GM18907 (cell line): ENCODE data around the gene MANF.
A peak's percentile ranks its signal among the peaks of the same experiment; 100 is the strongest.
"Not testable (repeated sequence)": the region's sequence is repeated elsewhere in the genome, so short reads cannot be mapped to it uniquely, and the experiment has no call there.

Experiments
- ATAC-seq: cut with Tn5 transposase; IDR thresholded peaks from one replicate; pipeline ENCODE4 v1.9.1; 2021; ENCODE audit warnings: mild to moderate bottlenecking, moderate library complexity; ENCODE audit not compliant: unreplicated experiment

The MANF gene

DNA sequence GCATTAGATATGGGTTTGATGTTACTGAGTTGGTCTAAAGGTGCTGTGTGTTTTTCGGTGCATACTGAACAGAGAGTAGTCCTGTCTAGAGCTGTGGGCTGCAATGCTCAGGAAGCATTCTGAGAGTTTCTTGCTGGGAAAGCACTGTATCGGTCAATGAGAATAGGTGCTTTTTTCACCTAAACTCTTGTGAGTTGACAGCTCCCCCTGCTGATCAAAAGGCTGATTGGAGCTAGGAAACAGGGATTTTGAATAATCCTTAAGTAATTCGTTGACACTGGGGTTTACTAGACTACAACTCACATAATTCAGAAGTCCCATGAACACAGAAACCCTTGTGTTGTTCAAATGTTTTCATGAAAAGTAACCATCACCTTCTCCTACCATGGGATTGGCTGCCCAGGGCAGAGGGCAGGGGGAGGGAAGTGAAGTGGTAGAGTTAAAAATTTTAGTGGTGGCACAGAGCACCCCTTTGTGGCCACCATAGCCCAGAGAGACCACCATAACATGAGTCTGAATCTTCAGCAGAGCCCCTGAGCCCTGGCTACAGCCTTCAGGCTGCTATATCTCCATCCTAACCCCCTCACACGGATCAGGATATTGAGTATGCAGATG lies 13.0 kb upstream of the MANF start:
- no peak for ATAC-seq

DNA sequence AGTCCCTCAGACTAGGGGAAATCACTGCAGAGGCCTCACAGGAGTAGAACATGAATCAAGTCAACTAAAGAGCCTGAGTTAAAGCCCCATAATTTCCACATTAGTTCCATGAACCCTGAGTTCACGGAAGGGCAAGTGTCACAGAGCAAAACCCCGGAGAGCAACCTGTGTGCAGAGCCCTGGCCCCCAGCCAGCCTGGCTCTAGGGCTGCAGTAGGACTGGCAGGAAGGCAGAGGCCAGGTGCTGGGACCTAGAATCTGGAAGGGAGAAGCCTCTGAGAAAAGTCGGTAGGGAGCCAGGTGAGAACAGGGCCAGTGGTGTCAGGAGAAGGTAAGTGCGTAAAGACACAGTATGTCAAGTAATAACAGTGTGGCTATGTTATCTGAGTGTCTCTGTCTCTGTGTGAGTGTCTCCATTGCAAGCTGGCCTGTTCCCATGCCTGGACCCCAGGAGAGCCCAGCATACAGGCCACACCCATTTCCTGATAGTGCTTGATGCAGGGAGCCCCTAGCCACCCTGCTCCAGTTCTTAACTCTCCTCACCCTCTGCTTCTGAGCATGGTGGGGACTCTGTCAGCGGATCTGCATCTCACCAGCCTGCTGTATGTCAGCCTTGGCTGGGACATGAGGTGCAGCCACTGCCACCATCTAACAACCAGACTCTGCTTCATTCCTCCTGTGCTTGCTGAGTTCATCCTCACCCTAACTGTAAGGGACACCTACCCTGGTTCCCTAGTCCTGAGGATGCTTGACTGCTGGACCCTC lies 11.3 kb upstream of the MANF start:
- ATAC-seq = no peak

DNA sequence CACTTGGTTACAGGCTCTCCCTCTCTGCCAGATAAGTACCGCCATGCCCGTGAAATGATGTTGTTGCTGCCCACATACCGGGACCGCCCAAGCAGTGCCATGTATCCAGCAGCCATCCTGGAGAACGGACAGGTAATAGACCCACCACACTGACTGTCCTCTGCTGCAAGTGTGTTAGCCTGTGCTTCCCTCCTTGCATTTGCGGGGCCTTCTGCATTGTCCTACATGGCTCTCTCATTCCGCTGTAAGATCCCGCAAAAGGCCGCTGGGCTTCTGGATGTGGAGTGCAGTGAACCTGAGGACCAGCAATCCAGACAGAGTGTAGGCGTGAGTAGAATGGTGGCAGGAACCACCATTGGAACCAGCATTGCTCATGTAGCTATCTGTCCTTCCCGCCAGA lies 10.6 kb upstream of the MANF start:
- ATAC-seq = no peak

DNA sequence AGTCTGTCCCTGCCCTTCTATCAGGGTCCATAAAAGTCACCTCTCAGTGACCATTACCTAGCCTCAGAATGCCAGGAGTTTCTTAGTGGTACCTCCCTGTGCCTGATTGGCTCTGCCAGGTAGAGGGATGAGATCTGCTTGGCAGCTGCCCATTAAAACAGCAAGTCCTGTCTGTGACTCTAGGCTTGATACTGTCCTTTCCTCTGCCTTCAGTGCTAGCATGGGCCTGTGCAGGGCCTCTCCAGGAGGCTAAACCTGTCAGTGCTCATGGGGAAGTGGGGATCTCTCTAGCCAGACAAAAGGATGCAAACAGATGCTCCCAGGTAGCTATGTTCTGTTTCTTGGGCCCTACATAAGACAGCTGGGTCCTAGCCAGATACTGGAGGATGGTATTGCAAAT lies 10.0 kb upstream of the MANF start:
- ATAC-seq = no peak

DNA sequence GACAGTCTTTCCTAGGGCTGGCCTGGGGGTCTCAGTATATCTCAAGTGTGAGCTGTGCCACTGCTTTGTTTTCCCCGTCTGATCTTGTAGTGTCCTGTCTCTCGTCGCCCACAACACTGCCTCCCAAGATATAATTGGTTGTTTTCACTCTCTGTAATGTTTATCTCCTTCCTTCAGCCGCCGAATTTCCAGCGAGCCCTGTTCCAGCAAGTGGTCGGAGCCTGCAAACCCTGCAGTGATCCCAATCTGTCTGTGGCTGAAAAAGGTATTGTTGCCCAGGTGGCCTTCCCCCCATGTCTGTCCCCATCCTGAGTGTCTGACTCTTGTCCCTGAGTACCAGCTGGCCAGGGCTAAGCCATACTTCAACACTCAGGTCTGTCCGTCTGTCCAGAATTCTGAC lies 9.5 kb upstream of the MANF start:
- no peak for ATAC-seq

DNA sequence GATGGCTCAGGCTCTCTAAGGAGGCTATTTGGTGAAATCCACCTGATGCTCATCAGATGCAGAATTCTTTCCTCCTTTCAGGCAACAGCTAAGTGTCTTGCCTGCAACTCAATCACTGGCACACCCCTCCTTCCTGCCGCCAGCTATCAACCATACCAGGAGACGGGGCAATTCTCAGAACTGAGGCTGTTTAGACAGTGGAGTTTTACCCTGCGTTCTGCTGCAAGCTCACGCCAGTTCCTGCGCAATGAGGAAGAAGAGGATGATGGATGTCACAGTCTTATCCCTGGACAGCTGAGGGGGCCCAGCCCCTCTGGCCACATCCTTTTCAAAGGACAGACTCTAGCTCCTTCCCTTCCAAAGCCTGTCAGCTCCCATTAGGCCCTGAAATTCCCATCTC lies 7.0 kb upstream of the MANF start:
- ATAC-seq = no peak

DNA sequence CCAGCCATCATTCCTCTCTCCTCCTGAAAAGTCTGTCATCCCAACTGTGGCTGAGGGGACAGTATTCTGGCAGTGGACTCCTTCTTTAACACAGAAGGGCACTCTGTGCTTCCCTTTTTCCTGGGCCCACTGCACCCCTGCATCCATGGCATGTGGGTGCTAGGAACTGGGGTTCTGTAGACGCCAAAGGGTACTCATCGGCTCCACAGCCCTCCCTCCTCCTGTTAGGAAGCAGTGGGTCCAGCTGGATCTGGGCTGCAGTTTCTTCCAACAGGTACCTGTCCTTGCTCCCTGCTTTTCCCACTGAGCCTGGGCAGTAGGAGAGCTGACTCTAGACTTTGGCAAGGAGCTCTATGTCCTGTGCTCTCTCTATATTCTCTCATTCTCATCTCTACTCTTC lies 6.4 kb upstream of the MANF start:
- ATAC-seq = no peak

DNA sequence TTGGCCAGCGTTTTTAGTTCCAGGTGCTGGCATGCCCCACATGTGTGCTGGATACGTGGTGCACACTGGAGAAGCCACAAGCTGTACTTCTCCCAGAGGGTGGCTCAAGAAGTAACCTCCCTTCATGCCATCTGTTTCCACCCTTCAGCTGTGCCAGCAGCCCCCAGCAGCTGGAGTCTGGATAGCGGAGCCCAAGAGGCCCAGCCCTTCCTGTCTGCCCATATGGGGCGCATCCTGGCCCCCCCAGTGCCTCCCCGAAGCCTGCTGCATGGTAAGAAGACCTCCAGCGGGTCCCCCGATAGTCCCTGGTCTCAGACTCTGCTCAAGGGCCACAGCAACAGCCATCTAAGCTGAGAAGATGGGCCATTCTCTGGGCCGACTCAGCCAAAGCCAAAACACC lies 5.8 kb upstream of the MANF start:
- ATAC-seq = no peak

DNA sequence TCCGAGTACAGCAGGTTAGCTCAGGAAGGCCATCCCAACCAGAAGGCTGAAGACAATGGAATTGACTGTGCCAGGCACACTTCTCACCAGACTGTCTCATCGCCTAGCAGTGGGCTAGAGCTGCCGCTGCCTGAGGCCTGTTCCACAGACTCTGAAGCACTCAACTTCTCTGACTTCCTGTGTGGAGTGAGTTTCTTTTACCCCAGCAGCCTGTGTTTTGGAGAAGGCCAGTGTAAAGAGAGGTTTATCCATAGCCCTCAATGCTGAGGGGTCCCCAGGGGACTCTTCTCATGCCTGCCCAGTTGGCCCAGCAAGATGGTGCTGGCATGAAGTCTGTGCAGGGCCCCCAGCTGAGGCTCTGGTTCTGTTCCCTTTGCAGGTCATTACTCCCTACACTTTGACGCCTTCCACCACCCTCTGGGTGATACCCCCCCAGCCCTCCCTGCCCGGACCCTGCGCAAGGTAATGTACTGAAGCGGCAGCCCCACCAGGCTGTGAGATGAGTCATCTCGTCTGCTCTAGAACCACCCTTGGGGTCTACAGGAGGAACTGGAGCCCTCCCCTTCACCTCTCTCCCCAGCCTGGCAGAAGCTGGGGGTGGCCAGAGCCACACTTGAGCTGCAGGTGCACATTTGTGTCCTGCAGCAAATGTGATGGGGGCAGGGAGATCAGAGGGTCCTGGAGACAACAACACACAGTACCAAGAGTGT lies 5.2 kb upstream of the MANF start:
- ATAC-seq = no peak

DNA sequence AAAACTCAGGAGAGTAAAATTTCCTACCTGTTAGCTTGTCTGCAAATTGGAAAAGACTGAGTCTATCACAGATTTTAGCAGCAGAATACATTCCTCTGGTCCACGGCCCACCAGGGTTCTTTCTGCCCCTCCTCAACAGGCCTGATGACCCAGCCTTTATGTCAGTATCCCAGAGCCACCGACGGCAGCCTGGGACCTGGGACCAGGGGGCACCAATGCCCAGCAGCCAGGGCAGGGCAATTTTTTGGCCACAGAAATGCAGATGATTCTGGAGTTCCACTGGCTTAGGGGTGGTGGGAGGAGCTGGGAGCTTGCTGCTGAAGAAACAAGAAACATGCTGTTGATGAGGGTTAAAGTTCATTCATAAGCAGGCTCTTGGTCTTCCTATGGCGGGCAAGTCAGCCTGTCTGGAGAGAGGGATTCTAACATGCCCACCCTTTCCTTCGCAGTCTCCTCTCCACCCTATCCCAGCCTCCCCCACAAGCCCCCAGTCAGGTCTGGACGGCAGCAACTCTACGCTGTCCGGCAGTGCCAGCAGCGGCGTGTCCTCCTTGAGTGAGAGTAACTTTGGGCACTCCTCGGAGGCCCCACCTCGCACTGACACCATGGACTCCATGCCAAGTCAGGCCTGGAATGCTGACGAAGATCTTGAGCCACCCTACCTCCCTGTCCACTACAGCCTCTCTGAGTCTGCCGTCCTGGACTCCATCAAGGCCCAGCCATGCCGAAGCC lies 4.3 kb upstream of the MANF start:
- no peak for ATAC-seq

DNA sequence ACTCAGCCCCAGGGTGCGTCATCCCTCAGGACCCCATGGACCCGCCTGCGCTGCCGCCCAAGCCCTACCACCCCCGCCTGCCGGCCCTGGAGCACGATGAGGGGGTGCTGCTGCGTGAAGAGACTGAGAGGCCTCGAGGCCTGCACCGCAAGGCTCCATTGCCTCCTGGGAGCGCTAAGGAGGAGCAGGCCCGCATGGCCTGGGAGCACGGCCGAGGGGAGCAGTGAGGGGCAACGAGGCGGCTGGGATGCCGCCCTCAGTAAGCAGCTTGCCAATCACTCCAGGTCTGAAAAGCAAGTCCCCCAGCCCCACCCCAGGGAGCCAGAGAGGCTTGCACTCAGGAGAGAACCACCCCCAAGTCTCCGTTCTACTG lies 3.8 kb upstream of the MANF start:
- ATAC-seq = no peak

DNA sequence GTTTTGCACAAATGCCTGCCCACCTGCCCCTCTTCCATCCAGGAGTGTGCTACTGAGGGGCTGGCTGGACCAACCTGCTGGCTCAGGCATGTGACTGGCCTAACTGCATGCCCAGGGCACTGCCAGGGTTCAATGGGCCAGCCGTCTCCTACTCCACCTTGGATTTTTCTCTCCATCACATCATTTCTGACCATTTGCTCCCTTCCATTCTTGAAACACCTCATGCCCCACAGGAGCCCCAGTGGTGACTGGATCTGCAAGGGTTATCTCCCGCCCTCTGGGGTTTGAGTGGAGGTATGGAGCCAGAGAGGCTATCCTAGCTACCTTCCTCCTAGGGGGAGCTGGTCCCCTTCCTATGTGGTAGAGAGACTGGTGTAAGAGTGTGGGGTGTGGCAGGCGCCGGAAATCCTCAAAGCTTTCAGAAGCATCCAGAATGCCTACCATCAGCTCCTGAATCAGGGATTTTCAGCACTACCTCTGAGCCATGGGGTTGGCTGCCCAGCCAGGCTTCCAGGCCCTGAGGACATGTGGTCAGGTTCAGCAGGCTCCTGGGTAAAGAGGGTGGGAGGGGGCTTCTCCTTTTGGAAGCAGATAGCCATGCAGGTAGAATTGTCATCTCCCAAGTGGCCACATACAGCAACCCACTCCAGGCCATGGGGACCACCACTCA lies 2.9 kb upstream of the MANF start:
- no peak for ATAC-seq

DNA sequence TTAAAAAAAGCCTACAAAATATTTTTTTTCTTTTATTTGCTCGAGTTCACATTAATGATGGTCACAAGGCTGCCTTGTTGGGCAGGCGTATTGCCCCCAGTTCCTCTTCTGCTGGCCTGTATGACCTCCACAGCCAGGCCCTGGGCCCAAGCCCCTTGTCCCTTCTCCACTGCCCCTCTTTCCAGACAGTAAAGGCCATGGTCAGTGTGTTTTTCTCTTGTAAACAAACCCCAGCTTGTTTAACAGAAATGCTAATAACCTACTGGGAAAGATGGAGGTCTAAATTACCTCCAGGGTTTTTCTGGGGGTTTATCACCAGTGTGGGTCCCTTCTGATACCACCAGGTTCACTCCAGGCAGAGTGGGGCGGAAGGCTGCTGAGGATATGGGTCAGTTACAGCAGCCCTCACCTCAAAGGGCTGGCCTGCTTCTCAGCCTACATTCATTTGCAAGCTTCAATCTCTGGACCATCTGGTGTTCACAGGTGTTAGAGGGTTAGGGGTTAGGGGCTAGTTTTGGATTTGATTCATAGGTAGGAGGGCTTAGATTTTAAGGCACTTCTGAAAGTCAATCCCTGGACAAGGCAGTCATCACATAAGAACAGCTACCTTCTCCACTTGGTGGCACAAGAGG lies 2.0 kb upstream of the MANF start:
- no peak for ATAC-seq

DNA sequence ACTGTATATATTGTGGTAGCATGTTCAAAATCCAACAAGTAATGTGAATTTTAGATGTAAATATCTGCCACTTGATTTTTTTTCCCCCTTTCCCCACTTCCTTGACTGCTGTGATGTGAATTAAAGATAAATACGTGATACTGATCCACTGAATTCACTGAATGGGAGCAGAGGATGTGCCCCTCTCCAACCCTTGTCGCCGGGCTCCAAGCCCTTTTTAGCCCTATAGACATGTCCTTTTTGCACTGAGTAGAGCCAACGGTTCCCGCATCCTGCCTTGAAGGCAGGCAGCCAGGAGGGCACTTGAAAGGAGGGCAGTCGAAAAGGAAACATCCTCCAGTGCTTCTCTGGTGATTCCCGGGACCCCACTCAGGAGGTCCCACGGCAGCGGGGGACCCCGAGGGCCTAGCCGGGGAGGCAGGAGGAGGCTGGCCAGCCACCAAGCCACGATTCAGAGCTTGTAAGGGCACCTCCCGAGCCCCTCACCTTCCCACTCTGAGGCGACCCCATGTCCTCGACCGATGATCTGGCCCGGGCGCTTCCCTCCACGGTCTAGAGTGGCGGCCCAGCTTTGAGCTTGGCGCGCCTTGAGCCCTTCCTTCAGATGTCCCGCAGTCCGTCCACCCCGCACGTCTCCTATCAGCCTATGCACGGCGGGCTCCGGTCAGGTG lies 901 bp upstream of the MANF start:
- peak; percentile 18 for ATAC-seq

DNA sequence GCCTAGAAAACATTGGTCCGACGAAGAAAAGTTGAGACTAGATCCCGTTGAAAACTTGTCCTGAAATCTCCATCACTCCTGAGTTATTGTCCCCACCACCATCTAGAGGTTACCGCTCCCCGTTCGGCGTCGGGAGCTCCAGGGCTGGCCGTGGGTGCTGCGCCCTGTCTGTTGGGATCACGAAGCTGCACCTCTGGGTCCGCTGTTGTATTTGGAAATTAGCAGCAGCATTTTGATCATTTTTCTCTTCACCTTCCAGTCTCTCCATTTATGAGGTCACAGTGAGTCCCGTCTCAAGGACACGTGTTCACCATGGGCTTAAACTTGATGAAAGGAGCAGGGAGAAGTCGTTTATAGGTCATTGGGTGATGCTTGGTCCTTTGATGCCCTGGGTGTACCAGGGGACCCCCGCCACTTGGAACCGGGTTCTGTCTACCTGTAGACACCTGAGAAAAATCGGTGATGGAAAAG lies 565 bp downstream of the MANF start:
- ATAC-seq = no peak

DNA sequence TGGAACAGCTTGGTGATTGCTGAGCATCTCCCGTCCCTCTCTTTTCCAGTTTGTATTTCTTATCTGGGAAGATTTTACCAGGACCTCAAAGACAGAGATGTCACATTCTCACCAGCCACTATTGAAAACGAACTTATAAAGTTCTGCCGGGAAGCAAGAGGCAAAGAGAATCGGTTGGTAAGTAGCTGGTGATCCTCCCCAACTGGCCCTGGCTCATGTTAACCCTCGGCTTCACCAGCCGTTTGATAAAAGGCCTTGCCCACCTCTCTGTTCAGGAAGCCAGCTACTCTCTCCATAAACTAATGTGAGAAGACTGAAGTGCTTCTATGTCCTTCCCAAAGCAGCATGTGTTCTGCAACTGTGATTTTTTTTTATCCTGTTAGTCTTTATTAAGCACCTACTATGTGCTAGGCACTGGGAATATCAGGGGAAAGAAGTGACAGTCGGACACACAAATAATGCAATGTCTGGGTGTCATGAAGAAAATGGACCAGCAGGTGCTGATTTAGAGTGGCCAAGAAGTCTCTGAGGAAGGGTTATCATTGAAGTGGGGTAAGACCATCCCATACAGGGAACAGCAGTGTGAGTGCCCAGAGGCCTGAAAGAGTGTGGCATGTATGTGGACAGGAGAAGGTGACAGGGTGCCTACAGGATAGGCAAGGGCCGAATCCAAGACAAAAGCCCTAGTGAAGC lies 1.2 kb downstream of the MANF start:
- no peak for ATAC-seq

DNA sequence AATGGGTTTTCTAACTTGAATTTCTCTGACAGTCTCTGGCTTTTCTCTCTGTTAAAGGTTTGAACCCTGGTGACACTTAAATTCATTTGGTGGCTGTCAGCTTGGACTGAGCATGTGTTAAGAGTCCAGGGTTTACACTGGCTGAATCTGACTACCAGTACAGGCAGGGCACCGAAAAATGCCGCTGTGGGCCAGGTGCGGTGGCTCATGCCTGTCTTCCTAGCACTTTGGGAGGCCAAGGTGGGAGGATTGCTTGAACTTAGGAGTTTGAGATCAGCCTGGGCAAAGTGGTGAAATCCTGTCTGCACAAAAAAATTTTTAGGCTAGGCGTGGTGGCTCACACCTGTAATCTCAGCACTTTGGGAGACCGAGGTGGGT lies 1.8 kb downstream of the MANF start:
- ATAC-seq = no peak

DNA sequence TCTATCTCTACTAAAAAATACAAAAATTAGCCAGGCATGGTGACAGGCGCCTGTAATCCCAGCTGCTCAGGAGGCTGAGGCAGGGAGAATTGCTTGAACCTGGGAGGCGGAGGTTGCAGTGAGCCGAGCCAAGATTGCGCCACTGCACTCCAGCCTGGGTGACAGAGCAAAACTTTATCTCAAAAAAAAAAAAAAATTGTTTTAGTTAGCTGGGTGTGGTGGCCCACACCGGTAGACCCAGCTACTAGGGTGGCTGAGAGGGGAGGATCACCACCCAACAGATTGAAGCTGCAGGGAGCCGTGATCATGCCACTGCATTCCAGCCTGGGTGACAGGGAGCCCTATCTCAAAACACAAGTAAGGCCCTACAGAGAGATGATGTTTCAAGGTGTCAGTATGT lies 2.2 kb downstream of the MANF start:
- ATAC-seq = not testable (repeated sequence)

DNA sequence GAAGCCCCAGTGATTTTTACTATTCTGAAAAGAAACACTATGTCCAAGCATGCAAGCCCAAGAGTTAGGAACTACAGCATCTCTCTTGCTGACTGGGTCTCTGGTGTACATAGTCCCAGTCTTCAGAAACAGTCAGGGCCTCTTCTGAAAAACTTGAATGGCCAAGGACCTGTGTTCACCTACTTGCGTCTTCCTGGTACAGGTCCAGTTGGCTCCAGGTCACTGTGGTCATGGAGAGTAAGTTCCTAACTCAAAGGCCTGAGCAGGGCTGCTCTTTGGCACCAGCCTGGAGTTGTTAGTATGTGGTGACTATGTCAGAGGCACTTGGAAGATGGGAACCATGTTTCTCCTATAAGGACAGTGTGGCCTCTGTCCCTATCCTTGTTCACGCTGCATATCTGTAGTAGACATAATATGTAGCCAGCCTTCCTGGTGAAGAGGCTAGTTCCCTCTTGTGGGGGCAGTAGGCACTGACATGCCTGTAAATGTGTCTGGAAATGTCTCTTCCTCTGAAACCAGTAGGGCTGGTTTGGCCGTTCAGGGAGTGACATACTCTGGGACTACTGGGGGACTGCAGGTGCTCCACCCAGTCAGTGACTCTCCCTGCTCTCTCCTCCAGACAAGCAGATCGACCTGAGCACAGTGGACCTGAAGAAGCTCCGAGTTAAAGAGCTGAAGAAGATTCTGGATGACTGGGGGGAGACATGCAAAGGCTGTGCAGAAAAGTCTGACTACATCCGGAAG lies 3.4 kb downstream of the MANF start:
- no peak for ATAC-seq
